GM21381 (cell line): Measurements from ENCODE around the gene GLT8D2.
"Not testable (repeated sequence)": the region's sequence is repeated elsewhere in the genome, so short reads cannot be mapped to it uniquely, and the experiment has no call there.

Experiments used
- ATAC-seq: cut with Tn5 transposase; IDR thresholded peaks from one replicate; pipeline ENCODE4 v1.9.1; 2021; ENCODE audit warnings: mild to moderate bottlenecking, moderate library complexity; ENCODE audit not compliant: unreplicated experiment

GLT8D2 gene

DNA sequence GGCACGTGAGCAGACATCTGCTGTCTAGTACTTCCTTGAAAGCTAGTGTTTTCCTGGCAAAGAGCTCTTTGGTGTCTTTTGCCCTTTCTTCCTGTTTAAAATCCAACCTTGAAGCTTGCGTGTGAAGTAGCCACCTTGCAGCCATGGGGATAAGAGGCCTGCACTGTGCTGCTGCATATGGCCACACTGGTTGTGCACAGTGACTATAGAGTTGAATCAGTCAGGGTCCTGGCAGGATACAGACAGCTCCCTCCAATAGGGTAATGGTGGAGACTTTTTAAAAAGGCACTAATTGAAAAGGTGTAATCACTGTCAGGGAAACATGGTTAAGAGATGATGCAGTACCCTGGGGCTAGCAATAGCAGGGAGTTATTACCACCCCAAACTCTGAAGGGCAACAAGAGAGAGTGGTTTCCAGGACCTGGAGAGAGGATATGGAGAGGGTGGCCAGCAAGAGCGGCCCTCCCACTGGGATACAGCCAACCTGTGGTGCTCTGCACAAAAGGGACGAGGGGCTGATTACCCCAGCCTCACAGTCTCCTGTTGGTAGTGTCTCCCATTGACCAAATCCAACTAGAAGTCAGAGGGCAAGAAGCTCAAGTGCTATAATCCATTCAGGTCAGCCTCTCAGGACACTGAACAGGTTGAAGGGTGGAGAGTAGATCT is 4.8 kb upstream of the GLT8D2 start:
- ATAC-seq: no peak

DNA sequence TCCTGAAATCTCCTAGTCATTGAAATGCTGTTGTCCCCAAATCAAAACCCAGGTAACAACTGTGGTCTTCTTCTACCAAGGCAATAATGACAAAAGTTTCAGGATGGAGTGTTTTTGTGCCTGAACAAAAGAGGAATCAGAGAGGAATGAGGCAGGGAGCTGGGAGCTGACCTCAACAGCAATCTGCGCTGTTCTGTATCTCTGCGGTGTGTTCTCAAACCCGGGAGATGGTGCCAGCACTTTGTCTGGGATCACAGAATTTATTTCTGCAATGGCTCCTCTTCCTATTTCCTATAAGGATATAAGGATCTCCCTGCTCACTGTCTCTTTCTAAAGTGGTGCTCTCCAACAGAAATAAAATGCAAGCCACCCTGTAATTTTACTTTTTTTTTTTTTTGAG is 449 bp upstream of the GLT8D2 start:
- ATAC-seq: no peak

DNA sequence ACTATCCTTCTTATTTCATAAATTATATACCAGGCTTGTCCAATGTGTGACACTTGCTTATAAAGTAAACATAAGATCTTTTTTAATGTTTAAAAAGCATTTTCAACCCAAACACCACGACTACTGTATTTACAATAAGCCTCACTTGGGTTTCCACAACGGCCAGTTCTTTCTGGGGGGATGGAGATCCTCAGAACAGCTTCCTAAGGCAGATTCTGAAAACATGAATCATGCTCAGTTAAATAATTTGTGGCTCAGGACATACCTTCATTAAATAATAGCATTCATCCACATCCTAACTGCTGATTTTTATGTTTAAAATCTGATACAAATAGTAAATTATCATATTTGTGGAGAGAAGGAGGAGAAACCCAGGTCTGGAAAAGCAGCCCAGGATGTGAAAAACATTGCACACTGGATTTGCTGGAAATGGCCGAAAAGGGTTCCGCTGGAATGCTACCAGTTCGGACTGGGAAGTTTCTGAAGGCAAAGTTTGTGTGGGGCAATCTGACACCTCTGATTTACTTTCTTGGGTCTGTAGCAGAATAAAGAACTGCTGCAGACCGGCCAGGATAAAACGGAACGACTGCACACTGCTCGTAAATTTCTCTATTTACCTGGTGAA is 597 bp downstream of the GLT8D2 start:
- no peak for ATAC-seq

DNA sequence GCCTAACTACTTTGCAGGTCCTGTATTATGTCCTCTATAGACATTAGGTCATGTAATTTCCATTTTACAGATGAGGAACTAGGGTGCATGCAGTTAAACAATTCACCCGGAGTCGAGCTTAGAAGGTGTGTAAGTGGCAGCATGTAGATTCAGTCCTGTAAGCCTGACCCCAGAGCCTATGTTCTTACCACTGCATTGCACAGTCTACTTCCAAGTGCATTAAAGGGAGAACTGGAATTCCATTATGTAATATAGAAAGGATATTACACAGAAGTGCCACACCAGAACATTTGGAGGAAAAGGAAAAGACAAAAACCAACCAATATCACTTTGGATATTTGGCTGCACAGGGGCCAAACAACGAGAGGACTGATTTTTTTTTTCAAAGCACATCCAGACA is 1.2 kb downstream of the GLT8D2 start:
- no peak for ATAC-seq

- no peak for ATAC-seq
Observed at GRCh38 chr12:104048162-104048561, 1.8 kb downstream of the GLT8D2 start.

DNA sequence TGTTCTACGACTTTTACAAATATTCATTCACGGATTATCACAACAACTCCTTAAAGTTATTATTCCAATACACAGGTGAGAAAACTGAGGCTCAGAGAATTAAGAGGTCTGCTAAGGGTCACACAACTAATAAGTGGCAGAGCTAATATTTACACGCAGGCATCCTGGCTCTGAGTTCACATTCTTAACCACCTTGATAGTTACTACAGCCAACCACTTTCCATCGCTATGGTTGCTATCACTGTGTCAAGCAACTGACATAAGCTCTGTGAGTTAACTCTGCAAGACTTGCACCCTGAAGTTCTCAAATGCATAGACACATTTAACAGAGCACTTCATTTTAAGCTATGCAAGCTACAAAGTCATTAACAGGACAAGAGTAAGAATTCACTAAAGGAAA is 3.7 kb downstream of the GLT8D2 start:
- no peak for ATAC-seq

- ATAC-seq: no peak
Observed at GRCh38 chr12:104044158-104044557, 5.8 kb downstream of the GLT8D2 start.

GRCh38 chr12:104042580-104042979 is 7.4 kb downstream of the GLT8D2 start:
- ATAC-seq: no peak

- ATAC-seq: not testable (repeated sequence)
Observed at GRCh38 chr12:104039769-104040168, 10.2 kb downstream of the GLT8D2 start.

- not testable (repeated sequence) for ATAC-seq
Observed at GRCh38 chr12:104036143-104036542, 13.8 kb downstream of the GLT8D2 start.

DNA sequence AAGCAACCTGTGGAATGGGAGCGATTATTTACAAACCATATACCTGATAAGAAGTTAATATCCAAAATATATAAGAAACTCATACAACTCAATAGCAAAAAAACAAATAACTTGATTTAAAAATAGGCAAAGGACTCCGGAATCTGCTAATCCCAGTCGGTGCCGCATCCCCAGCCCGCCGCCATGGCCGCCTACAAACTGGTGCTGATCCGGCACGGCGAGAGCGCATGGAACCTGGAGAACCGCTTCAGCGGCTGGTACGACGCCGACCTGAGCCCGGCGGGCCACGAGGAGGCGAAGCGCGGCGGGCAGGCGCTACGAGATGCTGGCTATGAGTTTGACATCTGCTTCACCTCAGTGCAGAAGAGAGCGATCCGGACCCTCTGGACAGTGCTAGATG is 19.4 kb downstream of the GLT8D2 start:
- ATAC-seq: not testable (repeated sequence)

GRCh38 chr12:104026841-104027599 is 23.0 kb downstream of the GLT8D2 start:
- no peak for ATAC-seq

- ATAC-seq: no peak
Observed at GRCh38 chr12:104025771-104026170, 24.2 kb downstream of the GLT8D2 start.

DNA sequence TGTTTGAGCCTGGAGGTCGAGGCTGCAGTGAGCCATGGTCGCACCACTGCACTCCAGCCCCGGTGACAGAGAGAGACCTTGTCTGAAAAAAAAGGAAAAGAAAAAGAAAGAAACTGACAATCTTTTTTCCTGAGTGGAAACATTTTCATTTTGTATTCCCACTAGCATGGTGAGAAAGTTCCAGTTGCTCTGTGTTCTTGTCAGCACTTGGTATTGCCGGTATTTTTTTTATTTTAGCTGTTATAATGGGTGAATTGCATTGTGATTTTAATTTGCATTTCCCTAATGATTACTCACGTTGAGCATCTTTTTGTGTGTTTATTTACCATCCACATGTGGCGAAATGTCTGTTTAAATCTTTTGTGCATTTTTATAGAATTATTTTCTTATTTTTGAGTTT is 25.6 kb downstream of the GLT8D2 start:
- ATAC-seq: no peak

DNA sequence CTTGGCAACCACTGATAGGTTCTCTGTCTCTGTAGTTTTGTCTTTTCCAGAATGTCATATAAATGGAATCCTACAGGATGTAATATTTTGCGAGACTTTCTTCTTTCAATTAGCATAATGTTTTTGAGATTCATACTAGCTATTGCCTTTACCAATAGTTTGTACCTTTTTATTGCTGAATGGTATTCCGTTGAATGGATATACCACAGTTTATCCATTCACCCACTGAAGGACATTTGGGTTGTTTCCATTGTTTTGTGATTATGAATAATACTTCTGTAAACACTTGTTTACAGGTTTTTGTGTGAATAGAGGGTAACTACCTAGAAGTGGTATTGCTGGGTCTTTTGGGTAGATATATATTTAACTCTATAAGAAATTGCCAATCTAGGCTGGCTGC is 26.3 kb downstream of the GLT8D2 start:
- no peak for ATAC-seq

- ATAC-seq: no peak
Observed at GRCh38 chr12:104022786-104023185, 27.2 kb downstream of the GLT8D2 start.

DNA sequence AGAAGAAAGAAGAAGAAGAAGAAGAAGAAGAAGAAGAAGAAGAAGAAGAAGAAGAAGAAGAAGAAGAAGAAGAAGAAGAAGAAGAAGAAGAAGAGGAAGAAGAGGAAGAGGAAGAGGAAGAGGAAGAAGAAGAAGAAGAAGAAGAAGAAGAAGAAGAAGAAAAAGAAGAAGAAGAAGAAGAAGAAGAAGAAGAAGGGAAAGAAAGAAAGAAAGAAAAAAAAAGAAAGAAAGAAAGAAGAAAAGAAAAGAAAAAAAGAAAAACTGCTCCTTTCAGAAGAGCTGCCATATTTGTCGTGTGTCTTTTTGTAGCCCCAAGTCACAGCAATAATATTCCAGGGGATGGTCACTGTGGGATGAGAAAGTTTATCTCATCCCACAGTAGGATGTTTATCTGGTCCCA is 28.1 kb downstream of the GLT8D2 start:
- not testable (repeated sequence) for ATAC-seq

DNA sequence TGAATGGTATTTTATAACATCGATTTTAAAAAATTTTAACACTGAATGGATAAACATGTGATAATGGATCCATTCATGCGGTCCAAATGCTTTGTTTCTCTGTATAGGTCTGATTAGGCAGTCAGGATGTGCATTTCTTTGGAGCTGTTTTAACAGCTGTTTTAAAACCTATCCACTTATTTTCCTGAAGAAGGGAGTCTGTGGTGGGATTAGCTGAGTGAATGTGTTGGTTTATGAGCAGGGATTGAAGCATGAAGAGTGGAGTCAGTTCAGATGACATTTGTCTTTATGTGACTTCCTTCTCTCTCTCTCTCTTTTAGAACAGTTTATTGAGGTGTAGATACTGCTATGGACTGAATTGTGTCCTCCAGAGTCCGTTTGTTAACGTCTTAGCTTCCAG is 37.7 kb downstream of the GLT8D2 start:
- no peak for ATAC-seq

DNA sequence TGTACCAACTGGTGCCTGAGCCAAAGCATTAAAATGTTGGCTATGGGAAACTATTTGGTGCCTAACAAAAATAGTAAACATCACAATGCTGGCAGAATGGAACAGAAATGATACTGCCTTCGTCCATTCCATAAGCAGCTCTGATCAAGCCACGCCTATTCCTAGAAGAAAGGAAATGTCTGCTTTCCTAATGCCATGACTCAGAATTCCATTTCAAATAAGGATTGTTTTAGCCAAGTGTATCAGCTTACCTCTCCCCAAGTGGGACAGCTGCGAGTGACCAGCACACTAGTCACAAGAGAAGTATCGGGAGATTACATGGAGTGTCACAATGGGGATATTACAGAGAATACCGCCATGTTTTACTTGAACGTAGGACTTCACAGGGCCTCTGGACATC is 38.7 kb downstream of the GLT8D2 start:
- no peak for ATAC-seq

DNA sequence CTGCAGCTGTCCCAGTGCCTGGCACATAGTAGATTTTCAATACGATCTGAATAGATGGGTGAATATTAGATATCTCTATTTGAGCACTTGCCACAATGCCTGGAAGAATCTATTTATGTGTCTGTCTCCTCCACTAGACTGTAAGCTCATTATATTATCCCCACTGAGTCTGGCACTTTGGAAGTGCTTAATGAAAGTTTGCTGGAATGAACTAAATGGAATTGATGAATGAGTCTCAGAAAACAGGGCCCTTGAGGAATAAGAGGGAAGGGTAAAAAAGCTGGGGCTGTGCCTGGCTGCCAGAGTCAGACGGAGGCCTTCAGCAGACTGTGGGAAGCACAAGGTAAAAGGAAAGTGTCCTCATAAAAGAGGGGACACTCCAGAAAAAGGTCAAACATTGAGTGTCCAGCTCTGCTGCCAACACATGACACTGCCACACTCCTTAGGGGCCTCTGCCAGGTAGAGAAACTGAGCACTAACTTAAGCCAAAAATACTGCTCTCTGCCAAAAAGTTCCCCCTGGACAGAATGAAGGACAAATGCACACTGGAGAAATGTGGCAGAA is 39.3 kb downstream of the GLT8D2 start:
- no peak for ATAC-seq

- no peak for ATAC-seq
Observed at GRCh38 chr12:104010121-104010520, 39.9 kb downstream of the GLT8D2 start.

GRCh38 chr12:104006929-104007328 is 43.1 kb downstream of the GLT8D2 start:
- ATAC-seq: no peak
